Left renal cortex interstitium (tissue), 4 donors: ENCODE data around the gene RHD. TPM values are rescaled to one million over a fixed set of nuclear protein-coding genes. Genes with fewer than 3 reads are reported as not detected.
"Not testable (repeated sequence)": the region's sequence is repeated elsewhere in the genome, so short reads cannot be mapped to it uniquely, and the experiment has no call there.

Source experiments
- DNase-seq, 4 donors: peaks; one replicate each; pipeline ENCODE4 v3.0.0-alpha.2; 2013; ENCODE audit warnings: low read depth in 4 of 4, low spot score in 2 of 4, missing footprints in 1 of 4
- polyA plus RNA-seq, 4 donors: library from polyadenylated mRNA; unstranded; fragments of 120-200 nt; gene quantifications; one replicate each; pipeline ENCODE4 v1.2.1, GENCODE V29; 2013; ENCODE audit not compliant: insufficient read length in 4 of 4

RHD gene
- 1 to 10 TPM in 3 of 4 donors, under 1 TPM in 1; 0.30 to 2.9 (median 1.9) TPM for polyA plus RNA-seq

DNA sequence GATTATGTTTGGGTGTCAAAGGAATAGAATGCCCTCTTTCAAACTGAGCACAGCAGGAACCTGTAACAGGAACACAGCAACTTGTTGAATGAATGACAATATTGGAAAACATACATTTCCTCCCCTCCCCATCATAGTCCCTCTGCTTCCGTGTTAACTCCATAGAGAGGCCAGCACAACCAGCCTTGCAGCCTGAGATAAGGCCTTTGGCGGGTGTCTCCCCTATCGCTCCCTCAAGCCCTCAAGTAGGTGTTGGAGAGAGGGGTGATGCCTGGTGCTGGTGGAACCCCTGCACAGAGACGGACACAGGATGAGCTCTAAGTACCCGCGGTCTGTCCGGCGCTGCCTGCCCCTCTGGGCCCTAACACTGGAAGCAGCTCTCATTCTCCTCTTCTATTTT, at the start of gene RHD:
Gene RHD, plus strand, starts transcription at position 272 of the 400 bp plus-strand sequence. Its CDS starts 39 bp downstream, at position 311.
- not testable (repeated sequence) for DNase-seq

DNA sequence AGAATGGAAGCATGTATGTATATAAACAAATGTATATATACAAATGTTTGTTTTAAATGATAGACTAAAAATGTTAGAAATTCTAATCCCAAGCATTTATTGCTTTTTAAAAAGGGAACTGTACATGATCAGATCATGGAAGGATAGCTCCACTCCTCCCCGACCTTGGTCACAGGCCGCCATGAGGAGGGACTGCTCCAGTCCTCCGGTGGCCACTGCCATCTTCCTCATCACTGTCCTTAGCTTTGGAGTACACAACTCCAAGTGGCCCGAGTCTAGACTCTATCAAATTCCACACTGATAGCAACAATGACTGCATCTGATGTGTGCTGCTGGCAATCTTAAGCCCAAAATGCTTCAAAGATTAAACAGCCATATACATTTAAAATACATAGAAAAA, 49.7 kb upstream of the RHD start:
- no peak for DNase-seq

DNA sequence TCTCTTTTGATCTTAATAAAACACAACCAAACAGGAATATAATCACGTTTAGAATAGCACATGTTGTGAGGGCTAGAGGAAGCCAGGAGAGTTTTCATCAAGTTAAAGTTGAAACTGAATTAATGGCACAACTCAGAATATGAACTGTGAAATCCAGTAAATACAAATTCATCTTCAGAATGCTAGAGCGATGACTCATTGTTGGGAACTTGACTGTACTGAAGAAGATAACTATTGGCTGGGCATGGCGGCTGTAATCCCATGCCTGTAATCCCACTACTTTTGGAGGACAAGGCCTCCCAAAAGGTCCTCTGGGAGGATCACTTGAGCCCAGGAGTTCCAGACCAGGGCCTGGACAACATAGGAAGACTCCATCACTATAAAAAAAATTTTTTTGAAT, 48.8 kb upstream of the RHD start:
- no peak for DNase-seq

DNA sequence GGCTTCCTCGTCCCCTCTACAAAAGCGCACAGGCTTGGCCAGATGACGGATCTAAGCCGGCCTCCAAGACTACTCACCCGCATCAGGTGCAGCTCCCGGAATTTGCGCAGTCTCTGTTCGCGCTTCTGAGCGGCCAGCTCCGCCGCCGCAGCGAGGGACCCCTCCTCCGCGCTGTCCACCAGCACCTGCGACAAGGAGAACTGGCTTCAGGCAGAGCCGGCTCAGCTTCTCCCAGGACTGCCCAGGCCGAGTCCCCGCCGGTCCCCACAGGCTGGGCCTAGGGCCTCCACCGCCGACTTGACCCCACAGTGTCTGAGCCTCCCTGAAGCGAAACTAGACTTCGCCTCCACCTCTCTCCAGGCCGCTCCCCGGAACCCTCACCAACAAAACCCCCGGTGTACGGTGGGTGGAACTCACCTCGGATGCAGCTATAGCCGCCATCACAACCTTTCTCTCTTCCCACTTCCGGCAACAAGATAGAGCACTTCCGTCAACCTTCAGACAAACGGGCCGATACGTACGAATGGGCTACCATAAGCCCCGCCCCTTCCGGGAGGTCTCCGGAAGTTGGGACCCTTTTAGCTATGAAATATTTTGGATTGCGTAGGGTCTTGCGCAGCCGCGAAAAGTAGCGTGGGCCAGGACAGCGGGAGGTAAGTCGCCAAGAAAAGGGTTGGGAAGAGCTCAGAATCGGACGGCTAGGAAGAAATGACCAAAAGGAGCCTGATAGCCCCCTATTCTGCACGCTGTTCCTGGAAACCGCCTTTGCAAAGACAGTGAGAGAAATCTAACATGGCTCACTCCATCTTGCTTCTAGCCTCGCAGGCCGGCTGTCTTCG, 40.1 kb upstream of the RHD start, which contains the start of gene SYF2:
Gene SYF2, minus strand, starts transcription at position 476 of the 839 bp plus-strand sequence. Its CDS starts 35 bp downstream, at position 441.
- DNase-seq = peak; percentile 90 to 96 (median 93)

DNA sequence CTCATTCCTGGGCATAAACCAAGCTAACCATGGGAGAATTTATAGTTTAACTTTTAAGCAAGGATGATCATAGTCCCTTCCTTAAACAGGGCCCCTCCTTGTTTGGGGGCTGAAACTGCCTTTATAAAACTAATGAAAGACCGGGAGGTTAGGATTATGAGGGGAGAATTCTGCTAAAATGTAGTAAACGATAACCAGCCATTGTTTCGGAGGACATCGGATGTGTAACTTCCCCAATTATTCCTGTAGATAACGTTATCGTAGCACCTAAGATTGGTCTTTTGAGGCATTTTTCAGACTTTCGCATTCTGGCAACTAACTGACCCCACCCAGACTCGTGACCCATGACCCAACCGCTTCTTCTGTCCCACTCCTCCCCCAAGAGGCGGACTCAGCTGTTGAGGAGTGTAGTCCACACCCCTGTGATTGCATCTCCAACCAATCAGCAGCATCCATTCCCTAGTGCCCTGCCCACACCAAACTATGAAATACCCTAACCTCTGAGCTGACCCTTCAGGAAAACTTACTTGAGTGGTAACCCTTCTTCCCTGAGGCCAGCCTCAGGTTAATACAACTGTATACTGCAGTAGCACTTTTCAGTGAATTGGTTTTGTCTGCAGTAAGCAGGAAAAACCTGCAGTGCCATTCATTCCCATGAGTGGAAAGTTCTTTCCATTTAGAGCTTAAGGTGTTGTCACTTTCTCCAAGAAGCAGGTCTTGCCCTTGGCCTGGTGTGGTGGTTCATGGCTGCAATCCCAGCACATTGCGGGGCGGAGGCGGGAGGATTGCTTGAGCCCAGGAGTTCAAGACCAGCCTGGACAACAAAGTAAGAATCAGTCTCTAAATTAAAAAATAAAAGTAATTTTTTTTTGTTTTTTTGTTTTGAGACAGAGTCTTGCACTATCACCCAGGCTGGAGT, 39.2 kb upstream of the RHD start:
- no peak for DNase-seq

DNA sequence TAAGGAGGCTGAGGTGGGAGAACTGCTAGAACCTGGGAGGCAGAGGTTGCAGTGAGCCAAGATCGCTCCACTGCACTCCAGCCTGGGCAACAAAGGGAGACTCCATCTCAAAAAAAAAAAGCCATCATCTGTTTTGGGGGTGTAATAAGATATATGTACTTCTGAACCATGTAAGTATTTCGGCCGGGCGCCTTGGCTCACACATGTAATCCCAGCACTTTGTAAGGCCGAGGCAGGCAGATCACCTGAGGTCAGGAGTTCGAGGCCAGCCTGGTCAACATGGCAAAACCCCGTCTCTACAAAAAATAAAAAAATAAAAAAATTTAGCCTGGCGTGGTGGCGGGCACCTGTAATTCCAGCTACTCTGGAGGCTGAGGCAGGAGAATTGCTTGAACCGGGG, 36.9 kb upstream of the RHD start:
- not testable (repeated sequence) for DNase-seq

DNA sequence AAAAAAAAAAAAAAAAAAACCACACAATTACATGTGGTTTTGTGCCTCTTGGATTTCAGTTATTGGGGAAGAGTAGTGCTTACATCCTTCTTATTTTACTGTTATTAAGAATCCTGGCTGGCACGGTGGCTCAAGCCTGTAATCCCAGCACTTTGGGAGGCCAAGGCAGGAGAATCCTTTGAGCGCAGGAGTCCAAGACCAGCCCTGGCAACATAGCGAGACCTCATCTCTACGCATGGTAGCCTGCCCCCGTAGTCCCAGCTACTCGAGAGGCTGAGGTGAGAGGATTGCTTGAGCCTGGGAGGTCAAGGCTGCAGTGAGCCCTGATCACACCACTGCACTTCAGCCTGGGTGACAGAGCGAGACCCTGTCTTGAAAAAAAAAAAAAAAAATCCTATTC, 36.0 kb upstream of the RHD start:
- not testable (repeated sequence) for DNase-seq

DNA sequence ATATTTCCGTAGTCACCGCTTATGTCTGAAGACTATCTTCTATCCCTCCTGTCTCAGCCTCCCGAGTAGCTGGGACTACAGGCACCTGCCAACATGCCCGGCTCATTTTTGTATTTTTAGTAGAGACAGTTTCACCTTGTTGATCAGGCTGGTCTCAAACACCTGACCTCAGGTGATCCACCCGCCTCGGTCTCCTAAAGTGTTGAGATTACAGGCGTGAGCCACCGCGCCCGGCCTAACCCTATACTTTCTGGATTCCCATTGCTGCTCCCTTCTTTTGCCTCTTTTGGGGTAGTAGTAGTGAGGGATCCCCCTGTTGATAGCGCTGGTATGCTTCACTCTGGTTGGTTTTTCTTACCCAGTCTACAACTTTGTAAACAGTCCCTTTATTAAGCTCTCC, 34.3 kb upstream of the RHD start:
- no peak for DNase-seq

DNA sequence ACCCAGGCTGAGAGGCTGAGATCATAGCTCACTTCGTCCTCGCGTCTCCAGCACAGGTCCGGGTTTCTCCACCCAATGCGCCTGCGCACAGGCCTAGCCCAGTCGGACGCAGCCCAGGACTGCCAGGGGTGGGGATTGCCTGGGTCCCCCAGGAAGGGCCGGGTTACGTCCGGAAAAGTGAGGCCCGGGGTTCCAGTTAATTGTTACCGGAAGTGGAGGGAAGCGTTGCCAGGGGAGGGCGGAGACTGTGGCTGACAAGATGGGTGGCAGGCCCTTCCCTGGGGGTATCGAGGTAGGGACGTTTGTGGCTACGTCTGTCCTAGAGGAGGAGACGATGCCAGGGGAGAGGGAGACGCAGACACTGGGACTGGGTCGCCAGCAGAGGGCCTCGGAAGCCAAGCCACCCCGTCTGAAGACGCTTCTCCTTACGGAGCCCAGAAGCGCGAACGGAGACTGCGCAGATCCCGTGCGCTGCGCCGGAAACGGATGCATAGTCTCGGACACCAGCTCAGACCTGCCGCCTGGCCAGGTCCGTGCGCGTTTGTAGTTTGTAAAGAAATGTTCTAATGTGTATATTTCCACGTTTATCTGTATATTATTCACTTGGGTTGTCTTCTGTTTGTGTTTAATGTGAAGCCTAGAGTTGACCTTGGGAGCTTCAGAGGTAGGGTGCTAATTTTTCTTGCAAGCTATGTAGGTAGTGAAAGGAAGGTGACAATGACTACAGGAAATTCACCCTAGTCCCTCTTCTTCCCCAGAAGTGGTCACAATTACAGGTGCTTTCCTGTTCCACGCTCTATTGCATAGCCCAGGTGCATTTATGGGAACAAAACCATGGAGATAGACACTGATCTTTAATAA, 32.4 kb upstream of the RHD start:
- peak in 3 of 4 donors; percentile 78 to 81 (median 81) for DNase-seq

DNA sequence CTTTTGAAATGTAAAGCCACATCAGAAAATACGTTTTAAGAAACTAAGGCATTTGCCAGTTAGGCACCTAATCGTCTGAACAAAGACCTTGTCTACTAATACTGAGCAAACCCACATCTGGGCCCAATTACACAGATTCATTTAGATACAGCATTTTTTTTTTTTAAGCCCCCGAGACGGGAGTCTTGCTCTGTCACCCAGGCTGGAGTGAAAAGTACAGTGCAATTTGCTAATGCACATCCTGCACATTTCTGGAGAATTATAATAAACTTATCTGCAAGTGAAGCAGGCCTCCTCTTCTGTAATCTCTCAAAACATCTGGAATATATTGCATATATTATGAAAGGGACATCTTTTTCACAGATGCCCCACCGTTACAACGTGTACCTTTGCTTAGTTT, 28.4 kb upstream of the RHD start:
- DNase-seq = no peak

DNA sequence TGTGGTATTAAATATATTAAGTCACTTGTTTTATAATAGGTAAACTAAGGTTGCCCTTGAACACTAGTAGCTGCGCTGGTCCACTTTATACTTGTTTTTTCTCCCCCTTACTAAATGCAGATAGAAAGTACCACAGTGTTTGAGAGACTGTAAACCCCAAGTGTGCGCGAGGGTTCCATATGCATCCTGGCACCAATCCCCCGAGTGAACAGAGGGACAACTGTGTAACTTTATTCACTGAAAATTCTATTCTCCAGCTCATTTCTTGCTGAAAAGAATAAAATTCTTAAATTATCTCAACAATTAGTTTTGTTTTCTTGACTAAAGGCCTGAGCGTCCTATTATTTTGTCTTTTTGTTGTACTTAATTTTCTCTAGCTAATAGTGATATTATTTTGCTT, 26.9 kb upstream of the RHD start:
- DNase-seq = no peak

DNA sequence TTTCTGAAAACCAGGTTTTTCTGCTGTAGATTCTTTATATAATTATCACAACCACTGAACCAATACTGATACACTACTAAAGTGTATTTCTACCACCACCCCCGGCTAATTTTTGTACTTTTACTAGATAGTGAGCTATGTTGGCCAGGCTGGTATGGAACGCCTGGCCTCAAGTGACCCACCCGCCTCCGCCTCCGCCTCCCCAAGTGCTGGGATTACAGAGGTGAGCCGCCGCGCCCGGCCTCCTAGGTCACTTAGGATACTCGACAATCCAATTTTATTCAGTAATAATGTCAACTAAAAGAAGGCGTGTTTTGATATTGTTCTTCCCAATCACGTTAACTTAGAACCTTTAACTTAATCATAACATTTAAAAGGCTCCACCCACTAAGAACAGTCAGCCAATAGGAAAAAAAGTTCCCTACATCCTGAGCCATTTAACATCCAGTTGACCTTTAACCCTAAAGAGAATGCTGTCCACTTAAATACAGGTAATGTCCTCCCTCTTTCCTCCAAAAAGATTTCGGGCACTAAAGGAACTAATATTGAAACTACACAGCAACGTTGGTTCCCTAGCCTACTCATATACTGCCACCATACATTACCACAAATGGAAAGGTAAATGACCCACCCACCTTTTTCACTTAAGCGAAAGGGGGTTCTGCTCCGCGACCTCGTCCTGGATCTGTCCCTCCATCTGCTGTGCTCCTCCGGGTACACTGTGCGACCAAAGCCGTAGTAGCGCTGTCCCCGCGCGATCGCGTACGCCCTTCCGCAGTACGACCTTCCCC, 26.3 kb upstream of the RHD start:
- DNase-seq = no peak

DNA sequence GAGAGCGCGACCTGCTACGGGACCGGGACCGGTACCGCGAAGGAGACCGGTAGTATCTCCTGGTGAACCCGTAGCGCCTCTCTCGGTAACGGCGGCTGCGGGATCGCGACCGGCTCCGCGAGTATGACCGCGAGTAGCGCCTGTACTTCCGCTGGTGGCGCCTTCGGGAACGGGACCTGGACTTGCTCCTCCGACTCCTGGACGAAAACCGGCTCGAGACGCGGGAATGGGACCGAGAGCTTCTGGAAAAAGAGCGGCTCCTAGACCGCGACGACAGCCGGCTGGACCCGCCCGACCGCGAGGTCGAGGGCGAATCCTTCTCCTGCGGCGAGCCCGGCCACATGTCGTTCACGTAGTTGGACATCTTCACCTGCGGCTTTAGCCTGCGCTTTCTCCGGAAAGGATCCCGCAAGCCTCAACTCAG, 25.7 kb upstream of the RHD start:
- no peak for DNase-seq

DNA sequence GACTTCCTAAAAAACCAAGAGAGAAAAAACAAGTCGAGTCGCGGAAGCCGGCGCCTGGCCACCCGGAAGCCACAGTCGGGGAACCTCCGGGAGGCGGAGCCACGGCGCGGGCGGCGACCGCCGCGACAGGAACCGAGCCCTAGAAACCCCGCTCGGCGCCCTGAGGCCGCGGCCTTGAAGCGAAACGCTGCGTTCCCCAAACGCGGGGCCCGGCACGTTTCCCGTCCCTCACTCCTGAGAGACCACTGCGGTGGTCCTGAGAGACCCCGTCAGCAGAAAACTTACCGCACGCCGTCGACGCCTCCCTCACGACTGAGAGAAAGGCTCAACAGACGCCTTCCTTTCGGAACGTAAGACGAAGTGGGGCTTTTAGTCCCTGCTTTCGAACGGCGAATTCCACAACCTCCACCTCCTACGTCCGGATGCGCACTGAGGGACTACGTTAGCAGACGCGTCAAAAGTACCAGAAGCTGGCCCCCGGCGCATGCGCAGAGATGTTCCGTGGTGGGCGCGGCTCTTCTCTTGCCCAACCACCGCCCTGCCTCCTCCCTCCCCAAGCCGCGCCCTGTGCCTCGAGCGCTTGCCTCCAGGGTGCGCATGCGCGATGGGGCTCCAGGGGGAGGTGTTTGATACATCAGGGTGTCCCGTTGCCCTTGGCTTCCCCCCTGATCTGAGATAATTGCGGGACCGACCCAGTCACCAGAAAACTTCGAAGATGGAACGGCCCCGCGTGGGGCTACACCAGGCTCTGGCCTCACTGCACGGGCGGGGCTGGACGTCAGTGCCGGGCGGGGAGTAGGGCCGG, 25.1 kb upstream of the RHD start, which contains the start of gene RSRP1:
Gene RSRP1, minus strand, starts transcription at position 431 of the 805 bp plus-strand sequence. CDS start 491 bp downstream, outside the sequence.
- peak; percentile 91 to 98 (median 94) for DNase-seq

DNA sequence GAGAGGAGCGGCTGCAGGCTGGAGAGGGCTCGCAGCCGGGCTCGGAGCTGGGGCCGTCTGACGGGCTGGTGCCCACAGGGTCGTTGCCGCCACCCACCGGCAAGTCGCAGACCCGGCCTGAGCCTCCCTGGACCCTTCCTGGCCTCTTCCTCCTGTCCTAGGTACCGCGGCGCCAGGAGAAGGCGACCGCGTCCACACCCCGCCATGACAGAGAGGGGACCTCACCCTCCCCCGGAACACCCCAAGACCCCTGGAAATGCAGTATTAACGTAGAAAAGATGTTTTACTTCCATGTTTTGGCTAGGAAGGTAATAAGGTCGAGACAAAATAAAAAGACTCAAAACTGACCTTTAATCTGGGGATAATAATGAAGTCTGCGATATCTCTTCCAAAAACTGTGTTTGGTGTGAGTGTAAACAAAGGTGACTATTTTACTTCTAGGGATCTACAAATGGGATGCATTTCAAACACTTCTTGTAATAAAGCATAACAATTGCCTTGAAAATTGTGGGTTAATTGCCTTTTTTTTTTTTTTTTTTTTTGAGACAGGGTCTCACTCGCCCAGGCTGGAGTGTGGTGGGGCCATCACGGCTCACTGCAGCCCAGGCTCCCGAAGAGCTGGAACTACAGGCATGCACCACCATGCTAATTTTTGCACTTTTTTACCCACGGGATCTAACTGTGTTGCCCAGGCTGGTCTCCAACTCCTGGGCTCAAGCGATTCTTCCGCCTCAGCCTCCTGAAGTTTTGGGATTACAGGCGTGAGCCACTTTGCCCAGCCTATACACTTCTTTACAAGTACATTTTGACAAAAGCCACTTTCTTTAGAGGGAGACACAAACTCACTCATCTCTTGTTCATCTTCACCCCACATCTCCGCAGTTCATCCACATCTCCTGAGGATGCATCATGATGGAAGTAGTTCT, 24.2 kb upstream of the RHD start:
- DNase-seq = no peak

DNA sequence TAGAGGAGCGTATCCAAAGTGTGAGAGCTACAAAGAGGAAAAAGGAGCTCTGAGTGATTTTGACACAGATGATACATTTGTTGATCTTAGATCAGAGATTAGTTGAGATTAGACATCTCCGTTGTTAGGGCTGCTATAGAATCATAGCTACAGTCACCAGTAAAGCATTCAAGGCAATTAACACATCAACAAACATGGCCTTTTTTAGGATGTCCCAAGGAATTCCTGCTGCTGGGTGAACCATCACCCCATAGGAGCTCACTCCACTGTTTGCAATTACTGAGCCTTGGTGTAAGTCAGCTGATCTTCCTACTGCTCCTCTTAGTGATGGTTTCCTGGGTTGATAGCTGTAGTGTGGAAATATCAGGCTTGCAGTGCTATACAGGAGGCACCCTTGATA, 18.4 kb upstream of the RHD start:
- DNase-seq = no peak
